HCT116 (cell line): ENCODE results near the gene CECR2. TPM values are rescaled to one million over a fixed set of nuclear protein-coding genes. Genes with fewer than 3 reads are reported as not detected.

Experiments
- ATAC-seq: fragments of 200-7000 bp; cut with Tn5 transposase; 2 replicates; pipeline ENCODE4 v1.9.1; 2020; ENCODE audit warnings: mild to moderate bottlenecking, moderate library complexity
- BruUV-seq: library from RNA; stranded (reverse); fragments of 400-500 nt; replicated peaks from 2 replicates; lab custom pipeline; 2021; lab: Mats Ljungman, UMichigan
- CTCF ChIA-PET: fragments of 300-600 bp; sonication (Branson Sonifier 250); formaldehyde crosslinking; loops from one replicate; lab custom pipeline; 2021; ENCODE audit warnings: antibody characterized with exemption; lab: Charles Lee
- POLR2A ChIA-PET: fragments of 300-600, 350-600 bp; sonication (Branson Sonifier 250); formaldehyde crosslinking; loops from one replicate; lab custom pipeline; 2021; ENCODE audit warnings: antibody characterized with exemption; lab: Charles Lee
- RAD21 ChIA-PET, 2 experiments: fragments of 300-600 bp; sonication (Branson Sonifier 250); formaldehyde crosslinking; loops; one replicate each; lab custom pipeline; 2023; ENCODE audit warnings: low total read pairs in 2 of 2; ENCODE audit not compliant: uncharacterized antibody in 2 of 2, unreplicated experiment in 2 of 2, low non-redundant PET in 1 of 2; lab: Charles Lee
- DNase-seq: peaks from one replicate; pipeline ENCODE4 v3.0.0-alpha.2; 2010; ENCODE audit warnings: low read depth, low spot score
- H2AFZ ChIP-seq: fragments of 200-600 bp; shearing (Covaris generic), sonication (generic); 2 replicates; pipeline ENCODE4 v1.6.1; 2017; ENCODE audit warnings: low read depth, mixed run types, mixed read lengths, antibody characterized with exemption, low read length; ENCODE audit not compliant: poor library complexity, severe bottlenecking
- H3K27ac ChIP-seq: 2 replicates; pipeline ENCODE4 v1.5.1; 2012; ENCODE audit warnings: low read depth, low read length
- H3K27me3 ChIP-seq: fragments of 200-600 bp; sonication (generic); 2 replicates; pipeline ENCODE4 v1.6.1; 2016; ENCODE audit warnings: mixed run types, low read length, mixed read lengths; ENCODE audit not compliant: insufficient read depth
- H3K36me3 ChIP-seq, 2 experiments: fragments of 200-500 bp in 1 of 2; fragments of 200-600 bp in 1 of 2; sonication (Bioruptor generic) in 1 of 2; sonication (generic) in 1 of 2; 2 replicates each; pipeline versions ENCODE4 v1.5.1 to v1.6.1; 2014 to 2016; ENCODE audit warnings: low read length in 2 of 2, inconsistent platforms in 1 of 2, mixed read lengths in 1 of 2, mixed run types in 1 of 2; ENCODE audit not compliant: insufficient read depth in 2 of 2, control insufficient read depth in 1 of 2
- H3K4me1 ChIP-seq, 2 experiments: fragments of 200-600 bp in 1 of 2; sonication (generic) in 1 of 2; 2 replicates each; pipeline versions ENCODE4 v1.5.1 to v1.6.1; 2012 to 2017; ENCODE audit warnings: low read length in 2 of 2, inconsistent platforms in 1 of 2, mild to moderate bottlenecking in 1 of 2, mixed read lengths in 1 of 2, mixed run types in 1 of 2, moderate library complexity in 1 of 2; ENCODE audit not compliant: insufficient read depth in 2 of 2, control insufficient read depth in 1 of 2
- H3K4me2 ChIP-seq: fragments of 200-600 bp; sonication (generic); 2 replicates; pipeline ENCODE4 v1.6.1; 2017; ENCODE audit warnings: mixed run types, low read length, mixed read lengths
- H3K4me3 ChIP-seq, 2 experiments: fragments of 200-600 bp in 1 of 2; sonication (generic) in 1 of 2; replicated peaks in 1 of 2; 2 replicates each; pipeline ENCODE4 v1.5.1; 2011 to 2016; ENCODE audit warnings: low read length in 2 of 2, control low read depth in 1 of 2, low read depth in 1 of 2, mild to moderate bottlenecking in 1 of 2, mixed read lengths in 1 of 2, mixed run types in 1 of 2
- H3K79me2 ChIP-seq: fragments of 200-600 bp; sonication (generic); 2 replicates; pipeline ENCODE4 v1.6.1; 2017; ENCODE audit warnings: mild to moderate bottlenecking, mixed run types, low read length, moderate library complexity, mixed read lengths; ENCODE audit not compliant: insufficient read depth
- H3K9ac ChIP-seq: fragments of 200-600 bp; sonication (generic); 2 replicates; pipeline ENCODE4 v1.6.1; 2016; ENCODE audit warnings: low read length, mixed read lengths
- H3K9me2 ChIP-seq: fragments of 200-600 bp; sonication (generic), shearing (Covaris generic); 2 replicates; pipeline ENCODE4 v1.6.1; 2017; ENCODE audit warnings: mixed run types, mild to moderate bottlenecking, moderate library complexity; ENCODE audit not compliant: insufficient read depth
- H3K9me3 ChIP-seq, 2 experiments: fragments of 200-500 bp in 1 of 2; fragments of 200-600 bp in 1 of 2; sonication (Bioruptor generic) in 1 of 2; sonication (generic) in 1 of 2; 2 replicates each; pipeline ENCODE4 v1.6.1; 2014 to 2017; ENCODE audit warnings: low read length in 2 of 2, mixed read lengths in 2 of 2, inconsistent platforms in 1 of 2, low read depth in 1 of 2, mild to moderate bottlenecking in 1 of 2, mixed run types in 1 of 2, moderate library complexity in 1 of 2; ENCODE audit not compliant: control insufficient read depth in 1 of 2, insufficient read depth in 1 of 2
- H4K20me1 ChIP-seq: fragments of 200-600 bp; sonication (generic), shearing (Covaris generic); 2 replicates; pipeline ENCODE4 v1.6.1; 2017; ENCODE audit warnings: mixed run types, mild to moderate bottlenecking, moderate library complexity; ENCODE audit not compliant: insufficient read depth
- ATF3 ChIP-seq: IDR thresholded peaks from 2 replicates; pipeline ENCODE4 v1.6.1; 2012
- CBX3 ChIP-seq: IDR thresholded peaks from 2 replicates; pipeline ENCODE4 v1.6.1; 2012; ENCODE audit warnings: low read depth
- CEBPB ChIP-seq: IDR thresholded peaks from 2 replicates; pipeline ENCODE4 v1.6.1; 2012; ENCODE audit warnings: low read depth
- CTCF ChIP-seq, 3 experiments: fragments of 200-600 bp in 1 of 3; sonication (generic) in 1 of 3; IDR thresholded peaks in 2 of 3; conservative IDR thresholded peaks in 1 of 3; 2 replicates each; pipeline ENCODE4 v1.5.1; 2012 to 2017; ENCODE audit warnings: low read depth in 2 of 3, low read length in 2 of 3, antibody characterized with exemption in 1 of 3, borderline replicate concordance in 1 of 3, control low read depth in 1 of 3, mild to moderate bottlenecking in 1 of 3, mixed read lengths in 1 of 3, mixed run types in 1 of 3, moderate library complexity in 1 of 3; ENCODE audit not compliant: insufficient read depth in 1 of 3
- EZH2 ChIP-seq: fragments of 200-600 bp; sonication (generic); IDR thresholded peaks from 2 replicates; pipeline ENCODE4 v1.6.1; 2017; ENCODE audit warnings: antibody characterized with exemption, mixed run types
- MAX ChIP-seq: IDR thresholded peaks from 2 replicates; pipeline ENCODE4 v1.6.1; 2012
- POLR2A ChIP-seq: IDR thresholded peaks from 2 replicates; pipeline ENCODE4 v1.7.0; 2011; ENCODE audit warnings: borderline replicate concordance; ENCODE audit not compliant: insufficient read depth, insufficient read length; ENCODE audit errors: extremely low read depth
- POLR2AphosphoS5 ChIP-seq: IDR thresholded peaks from 2 replicates; pipeline ENCODE4 v1.6.1; 2011; ENCODE audit warnings: mild to moderate bottlenecking, low read depth, low read length, moderate library complexity
- RAD21 ChIP-seq: IDR thresholded peaks from 2 replicates; pipeline ENCODE4 v1.6.1; 2012; ENCODE audit warnings: low read depth, mild to moderate bottlenecking
- REST ChIP-seq: IDR thresholded peaks from 2 replicates; pipeline ENCODE4 v1.6.1; 2012; ENCODE audit warnings: low read depth
- SP1 ChIP-seq: IDR thresholded peaks from 2 replicates; pipeline ENCODE4 v1.6.1; 2012; ENCODE audit warnings: low read depth
- SRF ChIP-seq: IDR thresholded peaks from 2 replicates; pipeline ENCODE4 v1.6.1; 2012; ENCODE audit warnings: low read depth
- TCF7L2 ChIP-seq: IDR thresholded peaks from 2 replicates; pipeline ENCODE4 v1.7.0; 2011; ENCODE audit warnings: borderline replicate concordance, inconsistent platforms; ENCODE audit not compliant: insufficient read depth, insufficient read length; ENCODE audit errors: extremely low read depth
- YY1 ChIP-seq: IDR thresholded peaks from 2 replicates; pipeline ENCODE4 v1.6.1; 2011; ENCODE audit warnings: low read length, low read depth, moderate library complexity, mild to moderate bottlenecking; ENCODE audit not compliant: insufficient replicate concordance; ENCODE audit errors: extremely low read depth
- ZFX ChIP-seq: fragments of 450-650 bp; IDR thresholded peaks from 2 replicates; pipeline ENCODE4 v1.6.1; 2017
- intact Hi-C: fragments of 100-400 bp; cut with micrococcal nuclease; formaldehyde crosslinking; loops from 2 replicates; pipeline ENCODE4 v1.10.0; 2022
- total RNA-seq: library from RNA; stranded (reverse); gene quantifications from one replicate; pipeline ENCODE4 v1.2.1, GENCODE V29; 2021; ENCODE audit not compliant: unreplicated experiment

CECR2 gene
- total RNA-seq, 1 experiment from 2014 or later = 6.0 TPM

GRCh38 chr22:17548010-17548755 lies 178.9 kb downstream of the CECR2 start:
- no peak for ATAC-seq
- ChIA-PET RAD21 (no interaction called here), CTCF (no interaction called here), POLR2A (no interaction called here)
- no peak overlapping the region for H3K4me2 ChIP-seq
- no peaks in the 10 kb centered on the region for H3K79me2 ChIP-seq
- BruUV-seq = no TSS peak
- H3K36me3 ChIP-seq = peaks cover 0 to 4% of the 10 kb centered on the region in 2 experiments; a peak in 1 of 4 replicates
- no peak overlapping the region for H3K9ac ChIP-seq
- DNase-seq = no peak
- H3K9me2 ChIP-seq = no peaks in the 10 kb centered on the region
- no peak overlapping the region for H3K4me3 ChIP-seq
- no peaks in the 10 kb centered on the region for H4K20me1 ChIP-seq
- no peaks in the 10 kb centered on the region for H3K27me3 ChIP-seq
- no peak overlapping the region for H3K27ac ChIP-seq
- intact Hi-C loops = no loop called here
- H3K4me1 ChIP-seq = no peaks in the 10 kb centered on the region
- no peak for TF ChIP-seq ATF3
- TF ChIP-seq EZH2 = no peak
- no peak for TF ChIP-seq CBX3
- no peak for TF ChIP-seq MAX
- no peak for TF ChIP-seq RAD21
- no peak overlapping the region for H2AFZ ChIP-seq
- no peaks in the 10 kb centered on the region for H3K9me3 ChIP-seq

GRCh38 chr22:17548756-17549035 lies 179.4 kb downstream of the CECR2 start:
- ChIA-PET CTCF (no interaction called here), RAD21 (no interaction called here), POLR2A (no interaction called here)
- H3K27ac ChIP-seq = no peak overlapping the region
- H3K79me2 ChIP-seq = no peaks in the 10 kb centered on the region
- H3K9ac ChIP-seq = no peak overlapping the region
- H3K4me2 ChIP-seq = no peak overlapping the region
- no TSS peak for BruUV-seq
- intact Hi-C loops = no loop called here
- H4K20me1 ChIP-seq = no peaks in the 10 kb centered on the region
- H2AFZ ChIP-seq = no peak overlapping the region
- no peaks in the 10 kb centered on the region for H3K9me3 ChIP-seq
- no peak overlapping the region for H3K4me3 ChIP-seq
- ATAC-seq = no peak
- H3K27me3 ChIP-seq = no peaks in the 10 kb centered on the region
- H3K36me3 ChIP-seq = peaks cover 0 to 4% of the 10 kb centered on the region in 2 experiments; a peak in 1 of 4 replicates
- H3K9me2 ChIP-seq = no peaks in the 10 kb centered on the region
- DNase-seq = no peak
- H3K4me1 ChIP-seq = no peaks in the 10 kb centered on the region
- TF ChIP-seq SP1 (no peak), CTCF (IDR thresholded peaks at IDR 0.05 in 2 of 3, conservative IDR thresholded peaks at IDR 0.05 in 1 of 3; ENCODE audit: borderline replicate concordance in 1 of 3, insufficient read depth in 1 of 3, low read depth in 2 of 3, low read length in 2 of 3) (no peak), SRF (no peak), CEBPB (no peak), YY1 (no peak), POLR2A (no peak), ZFX (no peak), REST (no peak), ATF3 (no peak), TCF7L2 (no peak), POLR2AphosphoS5 (no peak)
